HG02610 (cell line): Measurements from ENCODE around the gene TTLL11.
"Not testable (repeated sequence)": the region's sequence is repeated elsewhere in the genome, so short reads cannot be mapped to it uniquely, and the experiment has no call there.

ENCODE experiments used
- ATAC-seq: cut with Tn5 transposase; IDR thresholded peaks from one replicate; pipeline ENCODE4 v1.9.1; 2021; ENCODE audit warnings: mild to moderate bottlenecking, moderate library complexity; ENCODE audit not compliant: unreplicated experiment

Gene TTLL11

GRCh38 chr9:121801579-121801978 lies 291.5 kb downstream of the TTLL11 start:
- no peak for ATAC-seq

DNA sequence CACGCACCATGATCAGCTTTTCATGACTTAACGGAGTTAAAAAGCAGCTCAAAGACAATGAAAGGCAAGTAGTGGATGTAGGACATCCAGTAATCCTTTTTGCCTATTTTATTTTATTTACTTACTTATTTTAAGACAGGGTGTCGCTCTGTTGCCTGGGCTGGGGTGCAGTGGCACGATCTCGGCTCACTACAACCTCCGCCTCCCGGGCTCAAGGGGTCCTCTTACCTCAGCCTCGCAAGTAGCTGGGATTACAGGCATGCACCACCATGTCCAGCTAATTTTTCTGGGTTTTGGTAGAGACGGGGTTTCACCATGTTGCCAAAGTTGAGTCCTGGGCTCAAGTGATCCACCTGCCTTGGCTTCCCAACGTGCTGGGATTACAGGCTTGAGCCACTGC lies 292.7 kb downstream of the TTLL11 start:
- ATAC-seq: no peak

GRCh38 chr9:121798941-121799340 lies 294.2 kb downstream of the TTLL11 start:
- no peak for ATAC-seq

DNA sequence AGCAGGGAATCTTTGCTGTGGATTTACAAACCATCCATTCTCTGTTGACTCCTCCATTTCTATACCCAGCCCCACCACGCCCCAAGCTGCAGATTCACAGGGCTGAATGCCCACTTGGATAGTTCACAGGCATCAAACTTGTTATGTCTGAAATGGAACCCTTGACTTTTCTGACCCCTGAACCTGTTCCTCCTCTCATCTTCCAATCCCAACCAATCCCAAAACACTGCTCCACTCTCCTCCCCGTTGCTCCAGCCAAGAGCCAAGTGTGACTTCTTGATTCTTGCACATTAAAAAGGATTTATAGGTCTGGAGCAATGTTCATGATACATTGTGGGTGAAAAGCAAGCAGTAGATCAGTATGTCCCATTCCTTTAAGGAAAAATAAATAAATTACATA lies 296.0 kb downstream of the TTLL11 start:
- no peak for ATAC-seq

GRCh38 chr9:121794334-121794733 lies 298.8 kb downstream of the TTLL11 start:
- not testable (repeated sequence) for ATAC-seq

GRCh38 chr9:121792476-121792875 lies 300.6 kb downstream of the TTLL11 start:
- ATAC-seq: not testable (repeated sequence)

DNA sequence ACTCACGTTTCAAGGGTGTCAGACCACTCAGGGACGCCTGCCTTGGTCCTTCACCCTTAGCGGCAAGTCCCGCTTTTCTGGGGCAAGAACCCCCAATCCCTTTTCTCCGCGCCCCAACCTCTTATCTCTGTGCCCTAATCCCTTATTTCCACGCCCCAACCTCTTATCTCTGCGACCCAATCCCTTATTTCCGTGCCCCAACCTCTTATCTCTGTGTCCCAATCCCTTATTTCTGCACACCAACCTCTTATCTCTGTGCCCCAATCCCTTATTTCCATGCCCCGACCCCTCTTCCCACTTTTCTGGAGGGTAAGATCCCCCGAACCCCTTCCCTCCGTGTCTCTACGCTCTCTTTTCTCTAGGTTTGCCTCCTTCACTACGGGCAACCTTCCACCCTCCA lies 302.3 kb downstream of the TTLL11 start:
- ATAC-seq: no peak

- no peak for ATAC-seq
These were observed 304.3 kb downstream of the TTLL11 start for GRCh38 chr9:121788686-121789366.

DNA sequence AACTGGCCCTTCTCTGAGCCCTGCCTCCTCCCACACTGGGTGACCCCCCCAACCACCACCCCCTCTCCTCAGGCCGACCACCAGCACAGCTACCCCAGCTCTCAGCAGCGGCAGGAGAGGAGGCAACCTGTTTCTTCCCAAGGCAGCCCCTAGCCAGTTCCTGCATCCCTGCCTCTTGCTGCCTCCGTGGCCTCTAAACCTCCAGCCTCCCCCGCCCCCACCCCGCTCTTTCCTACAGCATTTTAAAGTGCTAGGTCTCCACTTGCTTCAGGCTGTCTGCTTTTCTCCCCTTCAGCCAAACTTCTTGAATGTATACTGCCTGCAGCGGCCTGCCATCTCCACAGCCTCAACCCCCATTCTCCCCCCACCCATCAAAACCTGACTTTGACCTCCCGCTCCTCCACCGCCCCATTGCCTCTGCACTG lies 306.1 kb downstream of the TTLL11 start:
- ATAC-seq: no peak

DNA sequence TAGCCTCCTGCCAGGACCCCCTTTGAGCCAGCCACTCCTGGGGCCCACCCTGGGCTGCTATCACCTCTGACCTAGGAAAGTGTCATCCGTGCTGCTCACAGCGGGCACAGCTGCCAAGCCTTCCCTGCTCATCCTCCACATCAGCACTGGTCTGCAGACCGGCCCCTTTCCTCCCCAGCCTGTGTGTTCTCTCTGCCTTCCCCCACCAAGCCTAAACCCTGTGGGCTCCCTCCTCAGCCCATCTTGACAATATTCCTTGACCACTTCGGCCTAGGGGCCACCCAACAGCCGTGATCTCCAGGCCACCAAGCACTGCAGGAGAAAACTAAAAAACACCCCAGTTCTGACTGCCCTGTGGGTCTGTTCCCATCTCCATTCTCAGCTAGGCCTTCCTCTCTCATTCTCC lies 306.6 kb downstream of the TTLL11 start:
- no peak for ATAC-seq

DNA sequence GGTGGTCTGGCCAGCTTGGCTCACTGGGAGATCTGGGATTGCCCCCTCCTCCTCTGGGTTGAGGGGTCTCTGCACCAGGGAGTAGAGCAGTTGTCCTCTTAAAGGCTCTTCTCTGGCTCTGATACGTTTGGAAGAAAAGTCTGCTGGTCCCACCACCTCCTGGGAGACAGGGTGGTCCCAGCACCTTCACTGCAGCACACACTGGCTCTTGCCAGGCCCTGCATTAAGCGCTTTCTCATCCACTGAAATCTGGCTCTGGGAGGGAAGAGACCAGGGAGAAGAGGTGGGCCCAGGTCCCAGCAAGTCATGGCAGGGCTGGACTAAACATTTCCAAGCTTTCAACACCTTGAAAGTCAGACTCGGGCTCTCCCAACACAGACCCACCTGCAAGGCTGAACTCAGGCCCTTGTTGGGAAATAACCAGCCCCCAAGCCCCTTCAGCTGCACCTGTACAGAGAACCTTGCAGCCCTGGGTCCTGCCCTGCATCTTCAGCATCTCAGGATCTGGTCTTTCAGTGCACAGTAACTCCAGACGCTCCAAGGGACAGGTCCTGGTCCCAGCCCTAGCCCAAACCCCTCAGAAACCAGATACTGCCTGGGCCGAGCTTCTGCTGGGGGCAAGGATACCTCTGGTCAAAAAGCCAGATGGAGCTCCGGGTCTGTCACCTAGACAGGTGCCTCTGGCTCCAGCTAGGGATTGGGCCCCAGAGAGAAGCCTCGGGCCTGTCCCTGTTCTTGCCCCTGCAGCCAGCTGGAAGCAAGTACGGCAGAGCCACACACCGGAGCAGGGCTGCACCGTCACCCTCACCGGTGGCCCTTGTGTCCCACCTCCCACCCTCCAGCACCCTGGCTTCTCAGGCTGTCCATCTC lies 307.2 kb downstream of the TTLL11 start:
- ATAC-seq: no peak

DNA sequence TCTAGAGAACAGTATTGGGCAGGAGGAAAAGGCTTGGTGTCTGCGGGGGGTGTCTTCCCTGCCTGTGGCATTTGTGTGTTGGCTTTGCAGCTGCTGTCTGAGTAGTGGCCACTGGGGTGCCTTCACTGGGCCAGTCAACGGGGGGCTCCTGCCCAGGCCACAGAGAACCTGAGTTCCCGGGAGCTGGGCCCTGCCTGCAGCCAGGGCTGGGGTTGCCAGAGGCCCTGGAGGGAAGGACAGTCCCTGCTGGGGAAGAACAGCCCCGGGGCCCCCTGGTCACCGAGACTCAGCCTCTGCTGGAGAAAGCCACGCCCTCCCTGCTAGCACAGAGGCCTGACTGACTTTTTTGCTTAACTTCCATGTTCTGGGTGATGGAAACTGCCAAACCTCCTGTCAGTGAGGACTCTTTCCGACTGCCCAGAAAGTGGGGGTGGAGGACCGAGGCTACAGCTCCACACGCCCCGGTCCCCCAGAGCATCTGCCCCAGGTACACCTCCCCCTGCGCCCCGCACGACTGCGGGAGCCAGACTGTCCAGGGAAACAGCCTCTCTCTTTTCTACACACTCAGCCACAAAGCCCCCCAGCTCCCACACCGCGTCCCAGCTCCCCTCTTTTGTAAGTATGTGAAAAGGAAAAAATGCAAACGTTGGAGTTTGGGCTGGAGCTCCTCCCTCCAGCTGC lies 308.2 kb downstream of the TTLL11 start:
- no peak for ATAC-seq

GRCh38 chr9:121783521-121784507 lies 309.3 kb downstream of the TTLL11 start:
- ATAC-seq: no peak

GRCh38 chr9:121783111-121783510 lies 310.0 kb downstream of the TTLL11 start:
- ATAC-seq: no peak

GRCh38 chr9:121782514-121783110 lies 310.5 kb downstream of the TTLL11 start:
- no peak for ATAC-seq

DNA sequence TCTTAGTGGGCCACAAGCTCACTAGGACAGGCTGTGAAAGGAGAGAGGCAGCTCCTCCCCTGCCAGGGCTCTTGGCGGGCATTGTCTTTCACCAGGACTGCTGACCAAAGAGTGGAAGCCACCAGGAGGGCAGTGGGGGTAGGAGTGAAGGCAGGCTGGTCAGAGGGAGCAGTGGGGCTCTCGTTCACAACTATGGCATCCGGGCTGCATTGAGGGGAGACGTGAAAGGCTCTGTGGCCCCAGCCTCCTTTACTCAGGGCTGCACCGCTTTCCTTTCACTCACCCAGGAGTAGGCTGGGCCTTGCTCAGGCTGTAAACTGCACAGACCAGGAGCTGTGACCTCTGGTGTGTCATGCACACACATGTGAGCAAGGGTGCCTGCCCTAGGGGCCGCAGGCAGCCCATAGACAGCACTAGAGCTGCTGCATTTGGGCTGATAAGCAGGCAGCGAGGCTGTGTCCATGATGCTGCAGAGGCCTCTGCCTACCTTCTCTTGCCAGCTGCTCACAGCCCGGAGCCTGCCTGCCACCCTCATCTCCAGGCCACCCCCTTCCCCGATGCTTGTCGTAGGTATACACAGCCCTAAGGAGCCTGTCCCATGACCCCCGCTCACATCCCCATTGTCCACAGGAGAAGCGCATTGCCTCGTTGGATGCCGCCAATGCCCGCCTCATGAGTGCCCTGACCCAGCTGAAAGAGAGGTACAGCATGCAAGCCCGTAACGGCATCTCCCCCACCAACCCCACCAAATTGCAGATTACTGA lies 311.2 kb downstream of the TTLL11 start:
- no peak for ATAC-seq

DNA sequence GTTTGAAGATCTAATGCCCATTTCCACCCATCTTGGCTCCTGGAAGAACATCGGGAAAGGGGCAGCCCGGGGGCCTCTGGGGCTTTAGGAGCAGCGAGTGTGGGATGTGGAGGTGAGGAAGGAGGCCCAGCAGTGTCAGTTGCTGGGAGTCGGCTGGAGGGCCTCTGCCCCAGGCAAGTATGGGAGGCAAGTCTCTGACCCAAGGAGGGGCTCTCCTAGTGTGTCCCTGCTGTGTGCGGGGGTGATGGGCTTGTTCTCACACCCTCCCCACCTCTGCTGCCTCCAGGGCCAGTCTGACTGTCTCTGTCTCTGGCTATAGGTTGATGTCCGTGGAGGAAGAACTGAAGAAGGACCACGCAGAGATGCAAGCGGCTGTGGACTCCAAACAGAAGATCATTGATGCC lies 312.0 kb downstream of the TTLL11 start:
- ATAC-seq: no peak

GRCh38 chr9:121780177-121781040 lies 312.7 kb downstream of the TTLL11 start:
- no peak for ATAC-seq
